ENCODE results near the gene SPACA6. TPM values are rescaled to one million over a fixed set of nuclear protein-coding genes. Genes with fewer than 3 reads are reported as not detected.

SPACA6 gene
- total and polyA plus RNA-seq, 9 of the 15 experiments (the other 6 are each of a cell fraction or from before 2014, with no cell fraction given) = 1.3 to 17.3 (median 6.2) TPM

DNA sequence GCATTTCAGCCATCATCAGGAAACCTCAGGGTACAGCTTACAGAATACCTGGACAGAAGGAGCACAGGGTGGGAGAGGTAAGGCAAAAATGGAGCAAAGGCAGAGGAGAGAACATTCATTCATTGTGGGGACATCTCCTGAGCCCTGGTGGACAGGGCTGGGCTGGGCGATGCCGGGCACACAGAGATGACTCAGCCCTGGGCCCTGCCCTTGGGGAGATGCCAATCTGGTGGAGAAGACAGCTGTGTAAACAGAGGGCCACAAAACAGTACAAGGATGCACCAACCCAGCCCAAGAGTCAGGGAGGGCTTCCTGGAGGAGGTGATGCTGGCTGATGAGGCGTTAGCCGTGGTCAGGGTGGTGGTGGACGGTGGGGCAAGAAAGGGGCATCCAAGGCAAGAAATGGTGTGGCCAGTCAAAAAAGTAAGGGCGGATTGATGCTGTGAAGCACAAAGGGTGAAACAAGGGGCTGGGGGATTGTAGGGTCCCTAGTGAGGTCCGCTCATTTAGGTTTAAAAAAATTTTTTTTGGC, 34.3 kb downstream of the SPACA6 start (continued):
- TF ChIP-seq, protein P1, sequence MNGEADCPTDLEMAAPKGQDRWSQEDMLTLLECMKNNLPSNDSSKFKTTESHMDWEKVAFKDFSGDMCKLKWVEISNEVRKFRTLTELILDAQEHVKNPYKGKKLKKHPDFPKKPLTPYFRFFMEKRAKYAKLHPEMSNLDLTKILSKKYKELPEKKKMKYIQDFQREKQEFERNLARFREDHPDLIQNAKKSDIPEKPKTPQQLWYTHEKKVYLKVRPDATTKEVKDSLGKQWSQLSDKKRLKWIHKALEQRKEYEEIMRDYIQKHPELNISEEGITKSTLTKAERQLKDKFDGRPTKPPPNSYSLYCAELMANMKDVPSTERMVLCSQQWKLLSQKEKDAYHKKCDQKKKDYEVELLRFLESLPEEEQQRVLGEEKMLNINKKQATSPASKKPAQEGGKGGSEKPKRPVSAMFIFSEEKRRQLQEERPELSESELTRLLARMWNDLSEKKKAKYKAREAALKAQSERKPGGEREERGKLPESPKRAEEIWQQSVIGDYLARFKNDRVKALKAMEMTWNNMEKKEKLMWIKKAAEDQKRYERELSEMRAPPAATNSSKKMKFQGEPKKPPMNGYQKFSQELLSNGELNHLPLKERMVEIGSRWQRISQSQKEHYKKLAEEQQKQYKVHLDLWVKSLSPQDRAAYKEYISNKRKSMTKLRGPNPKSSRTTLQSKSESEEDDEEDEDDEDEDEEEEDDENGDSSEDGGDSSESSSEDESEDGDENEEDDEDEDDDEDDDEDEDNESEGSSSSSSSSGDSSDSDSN (IDR thresholded peaks at IDR 0.05; ENCODE audit: borderline replicate concordance in 1 of 2, low read depth in 2 of 2, low read length in 2 of 2) = no peak
- TF ChIP-seq ESRRA (IDR thresholded peaks at IDR 0.05; ENCODE audit: borderline replicate concordance, low read depth) (no peak), CEBPB (tag; IDR thresholded peaks at IDR 0.05) (no peak), KAT7 (CRISPR knock-in tag; IDR thresholded peaks at IDR 0.05; ENCODE audit: borderline replicate concordance) (no peak), ARID2 (IDR thresholded peaks at IDR 0.05) (no peak), GATAD2A (IDR thresholded peaks at IDR 0.05) (no peak), RBM14 (IDR thresholded peaks at IDR 0.05; ENCODE audit: borderline replicate concordance, insufficient read depth, low read depth, low read length) (no peak), EZH2 (IDR thresholded peaks at IDR 0.05; ENCODE audit: borderline replicate concordance, low read depth, low read length) (no peak), KLF16 (IDR thresholded peaks at IDR 0.05) (no peak), CCAR2 (IDR thresholded peaks at IDR 0.05; ENCODE audit: low read depth, low read length) (no peak), HIVEP1 (CRISPR knock-in tag; IDR thresholded peaks at IDR 0.05) (no peak), DACH1 (IDR thresholded peaks at IDR 0.05; ENCODE audit: partially characterized antibody) (no peak), TFAP4 (CRISPR knock-in tag; IDR thresholded peaks at IDR 0.05; ENCODE audit: borderline replicate concordance) (peak; percentile 41; the same call in 1 of the 2 replicates), TCF3 (CRISPR knock-in tag; IDR thresholded peaks at IDR 0.05) (no peak), ZFPM2 (CRISPR knock-in tag; IDR thresholded peaks at IDR 0.05) (no peak), ZNF134 (CRISPR knock-in tag; conservative IDR thresholded peaks at IDR 0.05) (no peak), SMAD4 (CRISPR knock-in tag; conservative IDR thresholded peaks at IDR 0.05) (no peak), SMARCA5 (IDR thresholded peaks at IDR 0.05) (peak; percentile 75; the same call in 1 of the 2 replicates), ZC3H11A (IDR thresholded peaks at IDR 0.05; ENCODE audit: low read depth, low read length) (no peak), ZNF24 (IDR thresholded peaks at IDR 0.05) (0 out of 2 replicates have a peak, but pooled peaks have one; percentile 22), TGIF2 (CRISPR knock-in tag; IDR thresholded peaks at IDR 0.05) (no peak), STAG1 (CRISPR knock-in tag; IDR thresholded peaks at IDR 0.05; ENCODE audit: borderline replicate concordance) (no peak), ZNF717 (CRISPR knock-in tag; IDR thresholded peaks at IDR 0.05) (no peak), KDM1A (IDR thresholded peaks at IDR 0.05) (peak; percentile 40 to 41; a peak in 2 of 4 replicates)
- TF ChIP-seq, protein P2, sequence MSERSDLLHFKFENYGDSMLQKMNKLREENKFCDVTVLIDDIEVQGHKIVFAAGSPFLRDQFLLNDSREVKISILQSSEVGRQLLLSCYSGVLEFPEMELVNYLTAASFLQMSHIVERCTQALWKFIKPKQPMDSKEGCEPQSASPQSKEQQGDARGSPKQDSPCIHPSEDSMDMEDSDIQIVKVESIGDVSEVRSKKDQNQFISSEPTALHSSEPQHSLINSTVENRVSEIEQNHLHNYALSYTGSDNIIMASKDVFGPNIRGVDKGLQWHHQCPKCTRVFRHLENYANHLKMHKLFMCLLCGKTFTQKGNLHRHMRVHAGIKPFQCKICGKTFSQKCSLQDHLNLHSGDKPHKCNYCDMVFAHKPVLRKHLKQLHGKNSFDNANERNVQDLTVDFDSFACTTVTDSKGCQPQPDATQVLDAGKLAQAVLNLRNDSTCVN (CRISPR knock-in tag; IDR thresholded peaks at IDR 0.05) = no peak
- TF ChIP-seq, protein P3, sequence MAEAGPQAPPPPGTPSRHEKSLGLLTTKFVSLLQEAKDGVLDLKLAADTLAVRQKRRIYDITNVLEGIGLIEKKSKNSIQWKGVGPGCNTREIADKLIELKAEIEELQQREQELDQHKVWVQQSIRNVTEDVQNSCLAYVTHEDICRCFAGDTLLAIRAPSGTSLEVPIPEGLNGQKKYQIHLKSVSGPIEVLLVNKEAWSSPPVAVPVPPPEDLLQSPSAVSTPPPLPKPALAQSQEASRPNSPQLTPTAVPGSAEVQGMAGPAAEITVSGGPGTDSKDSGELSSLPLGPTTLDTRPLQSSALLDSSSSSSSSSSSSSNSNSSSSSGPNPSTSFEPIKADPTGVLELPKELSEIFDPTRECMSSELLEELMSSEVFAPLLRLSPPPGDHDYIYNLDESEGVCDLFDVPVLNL (CRISPR knock-in tag; IDR thresholded peaks at IDR 0.05; ENCODE audit: low read depth) = no peak
